IMR-90 (cell line): ENCODE results near the gene TM2D3.

Source experiments
- BHLHE40 ChIP-seq: fragments of 150-350 bp; IDR thresholded peaks from 2 replicates; pipeline ENCODE4 v1.6.1; 2016; ENCODE audit warnings: mild to moderate bottlenecking, low read depth, low read length
- MXI1 ChIP-seq: IDR thresholded peaks from 2 replicates; pipeline ENCODE4 v1.6.1; 2012; ENCODE audit warnings: low read depth, mild to moderate bottlenecking, low read length, moderate library complexity, borderline replicate concordance
- RAD21 ChIP-seq: IDR thresholded peaks from 2 replicates; pipeline ENCODE4 v1.6.1; 2012; ENCODE audit warnings: low read length, improper control_type of control experiment
- RFX5 ChIP-seq: IDR thresholded peaks from 2 replicates; pipeline ENCODE4 v1.8.0; 2012; ENCODE audit warnings: low read depth, mild to moderate bottlenecking, low read length, moderate library complexity
- TF ChIP-seq, protein P1 (sequence below): fragments of 150-350 bp; IDR thresholded peaks from 2 replicates; pipeline ENCODE4 v1.6.1; 2017; ENCODE audit warnings: mild to moderate bottlenecking, antibody characterized with exemption, low read length, low read depth
- TF ChIP-seq, protein P2 (sequence below): conservative IDR thresholded peaks from 2 replicates; pipeline ENCODE4 v1.5.1; 2012; ENCODE audit warnings: mild to moderate bottlenecking, low read depth, low read length, improper control_type of control experiment

DNA sequence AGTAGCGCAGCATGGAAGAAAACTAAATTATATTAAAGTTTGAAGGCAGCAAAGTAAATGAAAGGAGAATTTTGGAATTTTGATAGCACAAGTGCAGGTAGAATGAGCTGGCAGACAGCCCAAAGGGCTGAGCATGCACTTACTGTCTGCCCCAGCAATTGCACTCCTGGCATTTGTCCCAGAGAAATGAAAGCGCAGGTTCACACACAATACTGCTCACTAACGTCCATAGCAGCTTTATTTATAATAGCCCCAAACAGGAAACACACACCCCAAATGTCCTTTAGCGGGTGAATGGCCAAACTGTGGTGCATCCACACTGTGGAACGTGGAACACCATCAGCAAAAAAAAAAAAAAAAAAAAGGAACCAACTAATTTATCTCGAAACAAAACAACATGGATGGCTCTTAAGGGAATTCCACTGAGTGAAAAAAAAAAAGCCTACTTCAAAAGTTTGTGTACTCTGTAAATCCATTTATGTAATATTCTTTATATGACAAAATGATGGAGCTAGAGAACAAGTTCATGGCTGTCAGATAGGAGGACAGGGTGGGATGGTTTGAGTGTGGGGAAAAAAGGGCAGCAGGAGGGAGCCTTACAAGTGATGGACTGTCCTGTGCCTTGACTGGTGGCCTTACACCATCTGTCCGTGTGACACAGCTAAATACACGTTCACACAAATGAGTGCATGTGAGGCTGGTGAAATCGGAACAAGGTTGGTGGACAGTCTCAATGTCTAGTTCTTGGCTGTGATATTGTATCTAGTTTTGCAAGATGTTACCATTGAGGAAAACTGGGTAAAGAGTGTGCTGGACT lies 6.0 kb upstream of the TM2D3 start:
- TF ChIP-seq, protein P1, sequence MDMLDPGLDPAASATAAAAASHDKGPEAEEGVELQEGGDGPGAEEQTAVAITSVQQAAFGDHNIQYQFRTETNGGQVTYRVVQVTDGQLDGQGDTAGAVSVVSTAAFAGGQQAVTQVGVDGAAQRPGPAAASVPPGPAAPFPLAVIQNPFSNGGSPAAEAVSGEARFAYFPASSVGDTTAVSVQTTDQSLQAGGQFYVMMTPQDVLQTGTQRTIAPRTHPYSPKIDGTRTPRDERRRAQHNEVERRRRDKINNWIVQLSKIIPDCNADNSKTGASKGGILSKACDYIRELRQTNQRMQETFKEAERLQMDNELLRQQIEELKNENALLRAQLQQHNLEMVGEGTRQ, result no peak
- TF ChIP-seq, protein P2, sequence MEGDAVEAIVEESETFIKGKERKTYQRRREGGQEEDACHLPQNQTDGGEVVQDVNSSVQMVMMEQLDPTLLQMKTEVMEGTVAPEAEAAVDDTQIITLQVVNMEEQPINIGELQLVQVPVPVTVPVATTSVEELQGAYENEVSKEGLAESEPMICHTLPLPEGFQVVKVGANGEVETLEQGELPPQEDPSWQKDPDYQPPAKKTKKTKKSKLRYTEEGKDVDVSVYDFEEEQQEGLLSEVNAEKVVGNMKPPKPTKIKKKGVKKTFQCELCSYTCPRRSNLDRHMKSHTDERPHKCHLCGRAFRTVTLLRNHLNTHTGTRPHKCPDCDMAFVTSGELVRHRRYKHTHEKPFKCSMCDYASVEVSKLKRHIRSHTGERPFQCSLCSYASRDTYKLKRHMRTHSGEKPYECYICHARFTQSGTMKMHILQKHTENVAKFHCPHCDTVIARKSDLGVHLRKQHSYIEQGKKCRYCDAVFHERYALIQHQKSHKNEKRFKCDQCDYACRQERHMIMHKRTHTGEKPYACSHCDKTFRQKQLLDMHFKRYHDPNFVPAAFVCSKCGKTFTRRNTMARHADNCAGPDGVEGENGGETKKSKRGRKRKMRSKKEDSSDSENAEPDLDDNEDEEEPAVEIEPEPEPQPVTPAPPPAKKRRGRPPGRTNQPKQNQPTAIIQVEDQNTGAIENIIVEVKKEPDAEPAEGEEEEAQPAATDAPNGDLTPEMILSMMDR, result no peak
- TF ChIP-seq RFX5, result no peak
- TF ChIP-seq BHLHE40, result no peak
- no peak for TF ChIP-seq MXI1
- no peak for TF ChIP-seq RAD21
